PC-9 (cell line): ENCODE results near the gene FBLIM1. TPM values are rescaled to one million over a fixed set of nuclear protein-coding genes. Genes with fewer than 3 reads are reported as not detected.

ENCODE experiments used
- BruUV-seq: library from RNA; stranded (reverse); fragments of 400-500 nt; replicated peaks from 2 replicates; lab custom pipeline; 2021; lab: Mats Ljungman, UMichigan
- CTCF ChIA-PET: fragments of 300-600 bp; sonication (Branson Sonifier 250); formaldehyde crosslinking; loops from one replicate; lab custom pipeline; 2022; ENCODE audit warnings: antibody characterized with exemption; lab: Charles Lee
- POLR2A ChIA-PET: fragments of 300-600 bp; sonication (Branson Sonifier 250); formaldehyde crosslinking; loops from one replicate; lab custom pipeline; 2022; ENCODE audit warnings: antibody characterized with exemption; ENCODE audit not compliant: unreplicated experiment; lab: Charles Lee
- DNase-seq, 2 experiments: peaks; one replicate each; pipeline versions ENCODE4 v3.0.0 to v3.0.0-alpha.2; 2015 to 2022; ENCODE audit warnings: mixed read lengths in 1 of 2
- H2AFZ ChIP-seq: fragments of 200-600 bp; sonication (generic); 2 replicates; pipeline ENCODE4 v1.8.1; 2017; ENCODE audit warnings: antibody characterized with exemption
- H3F3A ChIP-seq: fragments of 200-600 bp; sonication (generic); 2 replicates; pipeline ENCODE4 v1.8.1; 2017; ENCODE audit warnings: antibody characterized with exemption, mild to moderate bottlenecking, low read depth; ENCODE audit not compliant: insufficient read depth
- H3K27ac ChIP-seq: fragments of 200-600 bp; sonication (generic); 2 replicates; pipeline ENCODE4 v1.6.1; 2016; ENCODE audit warnings: mixed run types
- H3K27me3 ChIP-seq: fragments of 200-600 bp; sonication (generic); 2 replicates; pipeline ENCODE4 v1.6.1; 2016; ENCODE audit warnings: low read depth, mixed run types; ENCODE audit not compliant: insufficient read depth
- H3K36me3 ChIP-seq: fragments of 200-600 bp; sonication (generic); 2 replicates; pipeline ENCODE4 v1.6.1; 2016; ENCODE audit warnings: low read depth, mixed run types
- H3K4me1 ChIP-seq: fragments of 200-600 bp; sonication (generic); replicated peaks from 2 replicates; pipeline ENCODE4 v1.6.1; 2016; ENCODE audit warnings: mixed run types; ENCODE audit not compliant: insufficient read depth
- H3K4me2 ChIP-seq: fragments of 200-600 bp; sonication (generic); 2 replicates; pipeline ENCODE4 v1.6.1; 2017; ENCODE audit warnings: mixed run types
- H3K4me3 ChIP-seq: fragments of 200-600 bp; sonication (generic); 2 replicates; pipeline ENCODE4 v1.6.1; 2016; ENCODE audit warnings: mixed run types
- H3K79me2 ChIP-seq: fragments of 200-600 bp; sonication (generic); 2 replicates; pipeline ENCODE4 v1.6.1; 2017; ENCODE audit warnings: low read depth, mixed run types
- H3K9me2 ChIP-seq: fragments of 200-600 bp; sonication (generic); 2 replicates; pipeline ENCODE4 v1.8.1; 2017; ENCODE audit warnings: mild to moderate bottlenecking; ENCODE audit not compliant: insufficient read depth
- H3K9me3 ChIP-seq: fragments of 200-600 bp; sonication (generic); 2 replicates; pipeline ENCODE4 v1.8.1; 2016; ENCODE audit warnings: low read depth; ENCODE audit not compliant: insufficient read depth
- H4K20me1 ChIP-seq: fragments of 200-600 bp; sonication (generic); 2 replicates; pipeline ENCODE4 v1.8.1; 2017; ENCODE audit not compliant: insufficient read depth
- EZH2 ChIP-seq: fragments of 200-600 bp; sonication (generic); IDR thresholded peaks from 2 replicates; pipeline ENCODE4 v1.8.0; 2017; ENCODE audit warnings: antibody characterized with exemption, low read depth
- intact Hi-C: fragments of 100-400 bp; cut with micrococcal nuclease; formaldehyde crosslinking; loops from one replicate; pipeline ENCODE4 v1.10.0; 2022; ENCODE audit not compliant: unreplicated experiment
- total RNA-seq: library from RNA; stranded (reverse); gene quantifications from 2 replicates; pipeline ENCODE4 v1.2.3, GENCODE V29; 2021
- TF ChIP-seq, protein P1 (sequence below): fragments of 200-600 bp; sonication (generic); conservative IDR thresholded peaks from 2 replicates; pipeline ENCODE4 v1.6.1; 2017; ENCODE audit warnings: mixed run types, antibody characterized with exemption, mild to moderate bottlenecking, moderate library complexity

FBLIM1 gene
- total RNA-seq, 1 experiment from 2014 or later: 57.2 TPM

DNA sequence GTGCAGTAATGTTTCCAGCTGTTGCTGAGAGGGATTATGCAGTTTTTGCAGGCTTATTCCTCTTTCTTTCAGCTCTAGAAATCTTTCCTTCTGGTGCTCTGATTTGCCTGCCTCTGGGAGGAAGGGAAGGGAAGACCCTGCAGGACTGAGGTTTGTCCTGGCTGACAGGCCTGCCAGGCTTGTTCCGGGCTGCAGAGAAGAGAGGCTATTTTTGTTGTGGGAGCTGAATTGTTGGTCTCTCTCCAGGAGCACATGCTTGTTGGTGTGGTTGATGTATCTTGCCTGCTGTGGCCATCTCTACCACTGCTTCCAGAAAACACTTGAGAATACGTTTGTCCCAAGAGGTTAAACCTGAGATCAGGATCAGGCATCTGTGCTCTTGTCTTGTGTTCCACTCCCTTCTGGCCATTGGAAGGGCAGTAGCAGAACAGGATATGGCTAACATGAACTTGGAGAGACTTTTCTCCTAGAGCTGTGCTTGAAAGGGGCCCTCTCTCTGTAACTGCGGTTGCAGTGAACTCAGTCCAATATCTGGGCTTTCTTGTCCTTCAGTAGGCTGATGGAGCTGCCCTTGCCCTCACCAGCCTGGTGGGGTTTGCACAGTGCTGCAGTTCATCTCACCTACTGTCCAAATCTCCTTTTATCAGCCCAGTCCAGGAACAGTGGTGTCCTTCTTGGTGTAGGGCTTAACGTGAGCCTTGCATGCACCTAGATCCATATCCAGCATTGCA lies 44.0 kb upstream of the FBLIM1 start:
- no peak overlapping the region for H3K4me3 ChIP-seq
- H3K9me3 ChIP-seq: no peaks in the 10 kb centered on the region
- H3K27me3 ChIP-seq: no peaks in the 10 kb centered on the region
- intact Hi-C loops: no loop called here
- no TSS peak for BruUV-seq
- H3K27ac ChIP-seq: no peak overlapping the region
- POLR2A ChIA-PET: no interaction called here
- no peaks in the 10 kb centered on the region for H3K36me3 ChIP-seq
- H3K9me2 ChIP-seq: no peaks in the 10 kb centered on the region
- H3K79me2 ChIP-seq: no peaks in the 10 kb centered on the region
- H2AFZ ChIP-seq: no peak overlapping the region
- CTCF ChIA-PET: no interaction called here
- H4K20me1 ChIP-seq: no peaks in the 10 kb centered on the region
- TF ChIP-seq, protein P1, sequence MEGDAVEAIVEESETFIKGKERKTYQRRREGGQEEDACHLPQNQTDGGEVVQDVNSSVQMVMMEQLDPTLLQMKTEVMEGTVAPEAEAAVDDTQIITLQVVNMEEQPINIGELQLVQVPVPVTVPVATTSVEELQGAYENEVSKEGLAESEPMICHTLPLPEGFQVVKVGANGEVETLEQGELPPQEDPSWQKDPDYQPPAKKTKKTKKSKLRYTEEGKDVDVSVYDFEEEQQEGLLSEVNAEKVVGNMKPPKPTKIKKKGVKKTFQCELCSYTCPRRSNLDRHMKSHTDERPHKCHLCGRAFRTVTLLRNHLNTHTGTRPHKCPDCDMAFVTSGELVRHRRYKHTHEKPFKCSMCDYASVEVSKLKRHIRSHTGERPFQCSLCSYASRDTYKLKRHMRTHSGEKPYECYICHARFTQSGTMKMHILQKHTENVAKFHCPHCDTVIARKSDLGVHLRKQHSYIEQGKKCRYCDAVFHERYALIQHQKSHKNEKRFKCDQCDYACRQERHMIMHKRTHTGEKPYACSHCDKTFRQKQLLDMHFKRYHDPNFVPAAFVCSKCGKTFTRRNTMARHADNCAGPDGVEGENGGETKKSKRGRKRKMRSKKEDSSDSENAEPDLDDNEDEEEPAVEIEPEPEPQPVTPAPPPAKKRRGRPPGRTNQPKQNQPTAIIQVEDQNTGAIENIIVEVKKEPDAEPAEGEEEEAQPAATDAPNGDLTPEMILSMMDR: no peak
- TF ChIP-seq EZH2: no peak
- no peak for DNase-seq
- H3F3A ChIP-seq: no peaks in the 10 kb centered on the region
- H3K4me2 ChIP-seq: no peak overlapping the region
- no peaks in the 10 kb centered on the region for H3K4me1 ChIP-seq

DNA sequence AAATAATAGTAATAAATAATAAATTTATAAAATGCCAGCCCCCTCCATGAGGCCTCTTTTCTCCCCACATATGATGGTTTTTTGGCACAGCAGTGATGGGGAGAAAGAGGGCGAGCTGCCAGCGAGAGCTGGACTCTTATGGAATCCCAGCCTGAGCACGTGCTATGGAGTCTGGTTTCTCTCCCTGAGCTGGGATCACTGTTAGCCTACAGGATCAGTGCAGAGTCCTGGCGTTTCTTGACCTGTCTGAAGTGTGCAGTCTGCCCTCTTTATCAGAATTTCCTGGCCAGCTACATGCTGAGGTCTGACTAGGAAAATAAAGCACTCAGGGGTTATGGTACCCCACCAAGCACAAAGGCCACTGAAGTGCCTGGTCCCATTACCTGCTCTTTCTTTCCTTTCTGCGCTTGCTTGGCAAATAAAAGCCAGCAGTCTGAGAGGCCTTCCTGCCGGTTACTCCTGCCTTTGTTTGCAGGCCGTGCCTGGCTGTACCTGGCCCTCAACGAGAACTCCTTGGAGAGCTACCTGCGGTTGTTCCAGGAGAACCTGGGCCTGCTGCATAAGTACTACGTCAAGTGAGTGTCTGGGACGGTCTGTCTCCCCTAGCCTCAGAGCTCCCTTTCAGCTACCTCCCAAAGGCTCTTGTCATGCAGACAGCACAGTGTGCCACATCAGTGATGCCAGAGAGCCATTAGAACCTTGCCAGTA lies 41.0 kb upstream of the FBLIM1 start:
- Histone ChIP-seq H3K4me2 (no peak overlapping the region), H3K36me3 (no peaks in the 10 kb centered on the region), H4K20me1 (no peaks in the 10 kb centered on the region), H3K4me1 (no peaks in the 10 kb centered on the region), H3K9me2 (no peaks in the 10 kb centered on the region), H3F3A (no peaks in the 10 kb centered on the region), H3K4me3 (no peak overlapping the region), H3K27ac (no peak overlapping the region), H3K79me2 (no peaks in the 10 kb centered on the region), H2AFZ (no peak overlapping the region), H3K27me3 (no peaks in the 10 kb centered on the region), H3K9me3 (no peaks in the 10 kb centered on the region)
- BruUV-seq: no TSS peak
- ChIA-PET POLR2A (interaction anchor here (0.8 kb wide), 1 partner anchor 38 kb away, joined by 6 read pairs; no protein-coding TSS in a partner anchor), CTCF (no interaction called here)
- no peak for DNase-seq
- no peak for TF ChIP-seq EZH2
- TF ChIP-seq, protein P1: no peak
- intact Hi-C loops: no loop called here

DNA sequence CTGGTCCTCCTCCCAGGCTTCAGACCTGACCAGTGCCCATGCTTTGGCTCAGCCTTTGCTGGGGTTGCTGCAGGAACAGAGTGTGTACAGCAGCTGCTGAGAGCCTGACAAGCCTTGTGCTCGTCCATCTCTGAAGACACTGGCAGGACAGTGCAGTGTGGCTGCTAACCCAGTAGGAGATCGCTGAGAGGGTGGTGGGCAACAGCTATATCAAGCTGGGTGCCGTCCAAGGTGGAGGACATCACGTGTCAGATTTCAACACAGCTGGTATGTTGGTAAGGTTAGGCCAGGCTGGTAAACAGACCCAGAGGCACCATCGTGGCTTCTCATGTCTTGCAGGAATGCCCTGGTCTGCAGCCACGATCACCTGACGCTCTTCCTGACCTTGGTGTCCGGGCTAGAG lies 40.4 kb upstream of the FBLIM1 start:
- H3K9me3 ChIP-seq: no peaks in the 10 kb centered on the region
- intact Hi-C loops: no loop called here
- no peaks in the 10 kb centered on the region for H4K20me1 ChIP-seq
- H3K4me1 ChIP-seq: no peaks in the 10 kb centered on the region
- no peak for DNase-seq
- ChIA-PET POLR2A (interaction anchor here (0.8 kb wide), 1 partner anchor 38 kb away, joined by 6 read pairs; no protein-coding TSS in a partner anchor), CTCF (interaction anchor here (0.7 kb wide), 1 partner anchor 242 kb away, joined by 3 read pairs; no protein-coding TSS in a partner anchor)
- H2AFZ ChIP-seq: no peak overlapping the region
- no peak overlapping the region for H3K27ac ChIP-seq
- no peak overlapping the region for H3K4me2 ChIP-seq
- no peaks in the 10 kb centered on the region for H3F3A ChIP-seq
- no TSS peak for BruUV-seq
- H3K36me3 ChIP-seq: no peaks in the 10 kb centered on the region
- TF ChIP-seq, protein P1: no peak
- no peak for TF ChIP-seq EZH2
- H3K27me3 ChIP-seq: no peaks in the 10 kb centered on the region
- H3K4me3 ChIP-seq: no peak overlapping the region
- no peaks in the 10 kb centered on the region for H3K79me2 ChIP-seq
- H3K9me2 ChIP-seq: no peaks in the 10 kb centered on the region
